Liver (tissue), 9 donors: ENCODE measurements around the gene ZFP92. TPM values are rescaled to one million over a fixed set of nuclear protein-coding genes. Genes with fewer than 3 reads are reported as not detected.

Experiments
- DNase-seq: peaks from one replicate; pipeline ENCODE4 v3.0.0-alpha.2; 2017; ENCODE audit warnings: low spot score
- H3K27ac ChIP-seq, 2 donors: one replicate each; pipeline ENCODE4 v1.7.0; 2013; ENCODE audit warnings: inconsistent platforms in 2 of 2, low read length in 2 of 2, control low read depth in 1 of 2, low read depth in 1 of 2, mild to moderate bottlenecking in 1 of 2
- H3K27me3 ChIP-seq, 4 donors: one replicate each; pipeline versions ENCODE4 v1.6.1 to v1.7.0; 2013; ENCODE audit warnings: low read length in 3 of 4, inconsistent platforms in 1 of 4, mild to moderate bottlenecking in 1 of 4, moderate library complexity in 1 of 4; ENCODE audit not compliant: control insufficient read depth in 4 of 4, insufficient read depth in 4 of 4
- H3K36me3 ChIP-seq, 4 donors: one replicate each; pipeline versions ENCODE4 v1.6.1 to v1.7.0; 2013; ENCODE audit warnings: low read length in 3 of 4, mild to moderate bottlenecking in 3 of 4, low read depth in 1 of 4, moderate library complexity in 1 of 4; ENCODE audit not compliant: control insufficient read depth in 4 of 4, insufficient read depth in 3 of 4
- H3K4me1 ChIP-seq, 4 donors: one replicate each; pipeline versions ENCODE4 v1.6.1 to v1.7.0; 2013; ENCODE audit warnings: low read length in 3 of 4, mild to moderate bottlenecking in 3 of 4, moderate library complexity in 1 of 4; ENCODE audit not compliant: control insufficient read depth in 4 of 4, insufficient read depth in 4 of 4
- H3K4me3 ChIP-seq, 3 donors: one replicate each; pipeline versions ENCODE4 v1.6.1 to v1.7.0; 2013; ENCODE audit warnings: low read length in 3 of 3, control low read depth in 1 of 3, low read depth in 1 of 3, mild to moderate bottlenecking in 1 of 3
- H3K9ac ChIP-seq, 2 donors: one replicate each; pipeline ENCODE4 v1.7.0; 2013; ENCODE audit warnings: low read length in 2 of 2, mild to moderate bottlenecking in 2 of 2, moderate library complexity in 2 of 2, control low read depth in 1 of 2, low read depth in 1 of 2
- H3K9me3 ChIP-seq, 4 donors: one replicate each; pipeline versions ENCODE4 v1.6.1 to v1.7.0; 2013; ENCODE audit warnings: low read length in 3 of 4; ENCODE audit not compliant: control insufficient read depth in 4 of 4
- EGR1 ChIP-seq, 2 donors: IDR thresholded peaks; 2 replicates each; pipeline ENCODE4 v1.6.1; 2016 to 2018; ENCODE audit warnings: antibody characterized with exemption in 2 of 2, low read depth in 2 of 2
- FOXA1 ChIP-seq: IDR thresholded peaks from 2 replicates; pipeline ENCODE4 v1.6.1; 2016; ENCODE audit warnings: antibody characterized with exemption
- FOXA2 ChIP-seq: IDR thresholded peaks from 2 replicates; pipeline ENCODE4 v1.6.1; 2016; ENCODE audit warnings: antibody characterized with exemption
- GABPA ChIP-seq, 2 donors: IDR thresholded peaks in 1 of 2; conservative IDR thresholded peaks in 1 of 2; 2 replicates each; pipeline ENCODE4 v1.6.1; 2016; ENCODE audit warnings: antibody characterized with exemption in 2 of 2, mild to moderate bottlenecking in 1 of 2, moderate library complexity in 1 of 2
- HNF4A ChIP-seq, 2 donors: conservative IDR thresholded peaks; 2 replicates each; pipeline ENCODE4 v1.6.1; 2016; ENCODE audit warnings: antibody characterized with exemption in 2 of 2, mild to moderate bottlenecking in 2 of 2
- HNF4G ChIP-seq: IDR thresholded peaks from 2 replicates; pipeline ENCODE4 v1.6.1; 2016; ENCODE audit warnings: antibody characterized with exemption
- JUND ChIP-seq, 2 donors: IDR thresholded peaks; 2 replicates each; pipeline ENCODE4 v1.6.1; 2016; ENCODE audit warnings: antibody characterized with exemption in 2 of 2
- MAX ChIP-seq: IDR thresholded peaks from 2 replicates; pipeline ENCODE4 v1.6.1; 2016; ENCODE audit warnings: antibody characterized with exemption
- NR2F2 ChIP-seq: IDR thresholded peaks from 2 replicates; pipeline ENCODE4 v1.6.1; 2016; ENCODE audit warnings: antibody characterized with exemption
- RAD21 ChIP-seq, 2 donors: IDR thresholded peaks; 2 replicates each; pipeline ENCODE4 v1.6.1; 2016; ENCODE audit warnings: antibody characterized with exemption in 2 of 2, mild to moderate bottlenecking in 2 of 2
- RXRA ChIP-seq, 2 donors: IDR thresholded peaks; 2 replicates each; pipeline ENCODE4 v1.6.1; 2017 to 2018; ENCODE audit warnings: antibody characterized with exemption in 2 of 2, mild to moderate bottlenecking in 1 of 2
- SP1 ChIP-seq: IDR thresholded peaks from 2 replicates; pipeline ENCODE4 v1.6.1; 2018; ENCODE audit warnings: antibody characterized with exemption, mild to moderate bottlenecking
- TAF1 ChIP-seq: conservative IDR thresholded peaks from 2 replicates; pipeline ENCODE4 v1.6.1; 2016; ENCODE audit warnings: antibody characterized with exemption, mild to moderate bottlenecking
- YY1 ChIP-seq: IDR thresholded peaks from 2 replicates; pipeline ENCODE4 v1.6.1; 2016; ENCODE audit warnings: antibody characterized with exemption, mild to moderate bottlenecking
- ZBTB33 ChIP-seq: IDR thresholded peaks from 2 replicates; pipeline ENCODE4 v1.6.1; 2016; ENCODE audit warnings: antibody characterized with exemption
- WGBS: extraction: QIAGEN DNeasy Blood & Tissue Kit; methylation state at CpG from one replicate; pipeline ENCODE4 v1.1.7; 2013; 5-methylcytosine and 5-hydroxymethylcytosine counted together
- polyA plus RNA-seq, 2 donors: library from polyadenylated mRNA; stranded (reverse) in 1 of 2; unstranded in 1 of 2; fragments of 200-250 nt in 1 of 2; fragments of >200 nt in 1 of 2; fragmentation: Nextera tagmentation in 1 of 2; extraction: Ambion mirVana in 1 of 2; gene quantifications; one replicate each; pipeline versions ENCODE4 v1.2.1 to v1.2.3, GENCODE V29; 2013 to 2015
- total RNA-seq, 2 donors: library from RNA; depleted of rRNA; stranded (reverse); fragments of >200 nt; gene quantifications; one replicate each; pipeline ENCODE4 v1.2.3, GENCODE V29; 2014
- TF ChIP-seq, protein P1 (sequence below): fragments of 150-350 bp; IDR thresholded peaks from 2 replicates; pipeline ENCODE4 v1.5.1; 2017; ENCODE audit warnings: improper control_type of control experiment, low read depth, low read length; ENCODE audit not compliant: missing input control
- TF ChIP-seq, protein P2 (sequence below): IDR thresholded peaks from 2 replicates; pipeline ENCODE4 v1.6.1; 2016; ENCODE audit warnings: antibody characterized with exemption
- donor health status: healthy.
- donor health status: healthy.
- donor health status: healthy.
- donor health status: healthy.
- donor health status: healthy.

Gene ZFP92
- total and polyA plus RNA-seq, 4 donors = 0.24 to 1.3 (median 0.44) TPM

DNA sequence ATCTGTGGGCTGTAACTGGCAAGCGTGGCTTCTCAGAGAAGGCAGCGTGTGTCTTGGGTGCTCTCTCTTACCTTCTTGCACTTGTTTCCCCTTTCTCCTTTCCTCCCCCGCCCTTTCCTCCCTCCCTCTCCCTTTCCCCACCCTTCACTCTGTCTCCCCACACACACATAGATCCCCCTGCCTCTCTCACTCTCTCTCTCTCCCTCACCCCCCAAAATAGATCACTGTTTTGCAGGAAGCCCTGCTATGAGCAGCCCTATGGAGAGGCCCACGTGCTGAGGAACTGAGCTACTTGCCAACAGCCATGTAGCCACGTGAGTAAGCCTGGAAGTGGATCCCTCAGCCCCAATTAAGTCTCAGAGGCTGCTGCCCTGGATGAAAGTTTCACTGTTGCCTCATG is 5.8 kb upstream of the ZFP92 start:
- H3K4me1 ChIP-seq = peaks cover 0 to 5% (median 1%) of the 10 kb centered on the region in 4 donors
- no peak overlapping the region for H3K9ac ChIP-seq
- 65% methylated on average over 5 of the region's 5 CpGs for WGBS
- no peak for TF ChIP-seq SP1
- TF ChIP-seq, protein P1, sequence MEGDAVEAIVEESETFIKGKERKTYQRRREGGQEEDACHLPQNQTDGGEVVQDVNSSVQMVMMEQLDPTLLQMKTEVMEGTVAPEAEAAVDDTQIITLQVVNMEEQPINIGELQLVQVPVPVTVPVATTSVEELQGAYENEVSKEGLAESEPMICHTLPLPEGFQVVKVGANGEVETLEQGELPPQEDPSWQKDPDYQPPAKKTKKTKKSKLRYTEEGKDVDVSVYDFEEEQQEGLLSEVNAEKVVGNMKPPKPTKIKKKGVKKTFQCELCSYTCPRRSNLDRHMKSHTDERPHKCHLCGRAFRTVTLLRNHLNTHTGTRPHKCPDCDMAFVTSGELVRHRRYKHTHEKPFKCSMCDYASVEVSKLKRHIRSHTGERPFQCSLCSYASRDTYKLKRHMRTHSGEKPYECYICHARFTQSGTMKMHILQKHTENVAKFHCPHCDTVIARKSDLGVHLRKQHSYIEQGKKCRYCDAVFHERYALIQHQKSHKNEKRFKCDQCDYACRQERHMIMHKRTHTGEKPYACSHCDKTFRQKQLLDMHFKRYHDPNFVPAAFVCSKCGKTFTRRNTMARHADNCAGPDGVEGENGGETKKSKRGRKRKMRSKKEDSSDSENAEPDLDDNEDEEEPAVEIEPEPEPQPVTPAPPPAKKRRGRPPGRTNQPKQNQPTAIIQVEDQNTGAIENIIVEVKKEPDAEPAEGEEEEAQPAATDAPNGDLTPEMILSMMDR = no peak
- no peak for TF ChIP-seq JUND (IDR thresholded peaks at IDR 0.05)
- no peak for TF ChIP-seq ZBTB33
- TF ChIP-seq HNF4G = no peak
- no peak for TF ChIP-seq RAD21 (IDR thresholded peaks at IDR 0.05)
- TF ChIP-seq, protein P2, sequence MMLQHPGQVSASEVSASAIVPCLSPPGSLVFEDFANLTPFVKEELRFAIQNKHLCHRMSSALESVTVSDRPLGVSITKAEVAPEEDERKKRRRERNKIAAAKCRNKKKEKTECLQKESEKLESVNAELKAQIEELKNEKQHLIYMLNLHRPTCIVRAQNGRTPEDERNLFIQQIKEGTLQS = no peak
- TF ChIP-seq NR2F2 = no peak
- no peak overlapping the region for H3K27ac ChIP-seq
- no peaks in the 10 kb centered on the region for H3K36me3 ChIP-seq
- no peak overlapping the region for H3K4me3 ChIP-seq
- H3K27me3 ChIP-seq = no peaks in the 10 kb centered on the region
- no peak for DNase-seq
- H3K9me3 ChIP-seq = peaks cover 0 to 2% (median 0%) of the 10 kb centered on the region in 4 donors

- no peak overlapping the region for H3K9ac ChIP-seq
- no peaks in the 10 kb centered on the region for H3K36me3 ChIP-seq
- WGBS = 95% methylated on average over 9 of the region's 9 CpGs
- H3K27me3 ChIP-seq = no peaks in the 10 kb centered on the region
- H3K4me1 ChIP-seq = peaks cover 0 to 10% (median 6%) of the 10 kb centered on the region in 4 donors
- TF ChIP-seq GABPA (IDR thresholded peaks at IDR 0.05 in 1 of 2, conservative IDR thresholded peaks at IDR 0.05 in 1 of 2) (no peak), MAX (no peak), FOXA1 (no peak), YY1 (no peak), HNF4A (conservative IDR thresholded peaks at IDR 0.05) (no peak), TAF1 (no peak), SP1 (no peak), FOXA2 (no peak), RXRA (IDR thresholded peaks at IDR 0.05) (no peak), JUND (IDR thresholded peaks at IDR 0.05) (no peak), EGR1 (IDR thresholded peaks at IDR 0.05; ENCODE audit: low read depth in 2 of 2) (no peak), HNF4G (no peak)
- TF ChIP-seq, protein P2 = no peak
- H3K4me3 ChIP-seq = no peak overlapping the region
- peaks cover 0 to 2% (median 0%) of the 10 kb centered on the region in 4 donors for H3K9me3 ChIP-seq
- no peak for DNase-seq
- H3K27ac ChIP-seq = no peak overlapping the region
These were observed 5.3 kb upstream of the ZFP92 start for GRCh38 chrX:153406011-153406410.
